GM19351 (cell line): ENCODE data around the gene YWHAG.
"Not testable (repeated sequence)": the region's sequence is repeated elsewhere in the genome, so short reads cannot be mapped to it uniquely, and the experiment has no call there.

Experiments
- ATAC-seq: cut with Tn5 transposase; IDR thresholded peaks from one replicate; pipeline ENCODE4 v1.9.1; 2021; ENCODE audit warnings: mild to moderate bottlenecking, moderate library complexity; ENCODE audit not compliant: unreplicated experiment

Gene YWHAG

DNA sequence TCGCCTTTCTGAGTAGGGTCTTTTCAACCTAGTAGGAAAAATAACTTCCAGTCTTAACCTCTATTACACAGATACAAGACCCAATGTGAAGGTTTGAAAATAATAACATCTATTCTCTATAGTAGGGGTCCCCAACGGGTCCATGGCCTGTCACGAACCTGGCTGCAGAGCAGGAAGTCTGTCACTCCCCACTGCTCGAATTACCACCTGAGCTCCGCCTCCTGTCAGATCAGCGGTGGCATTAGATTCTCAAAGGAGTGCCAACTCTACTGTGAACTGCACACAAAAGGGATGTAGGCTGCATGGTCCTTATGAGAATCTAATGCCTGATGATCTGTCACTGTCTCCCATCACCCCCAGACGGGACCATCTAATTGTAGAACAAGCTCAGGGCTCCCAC is 7.4 kb downstream of the YWHAG start:
- no peak for ATAC-seq

DNA sequence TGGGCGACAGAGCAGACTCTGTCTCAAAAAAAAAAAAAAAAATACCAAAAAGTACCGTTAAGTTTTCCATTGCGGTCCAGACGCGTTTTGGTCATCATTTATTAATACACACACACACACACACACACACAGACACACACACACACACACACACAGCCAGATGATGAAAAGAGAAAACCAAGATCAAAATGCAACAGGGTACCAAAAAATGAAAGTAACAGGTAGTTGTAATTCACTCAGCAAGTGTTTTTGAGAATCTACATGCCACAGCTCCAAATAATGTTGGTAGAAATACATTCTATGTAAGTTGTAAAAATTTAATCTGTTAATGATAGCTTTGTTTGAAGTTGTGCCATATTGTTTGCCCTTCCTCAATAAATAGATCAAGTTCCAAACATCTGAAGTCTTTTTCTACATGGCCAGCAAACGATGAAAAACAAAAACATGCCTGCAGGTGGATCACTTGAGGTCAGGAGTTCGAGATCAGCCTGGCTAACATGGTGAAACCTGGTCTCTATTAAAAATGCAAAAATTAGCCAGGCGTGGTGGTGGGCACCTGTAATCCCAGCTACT is 9.4 kb downstream of the YWHAG start:
- ATAC-seq, result no peak

DNA sequence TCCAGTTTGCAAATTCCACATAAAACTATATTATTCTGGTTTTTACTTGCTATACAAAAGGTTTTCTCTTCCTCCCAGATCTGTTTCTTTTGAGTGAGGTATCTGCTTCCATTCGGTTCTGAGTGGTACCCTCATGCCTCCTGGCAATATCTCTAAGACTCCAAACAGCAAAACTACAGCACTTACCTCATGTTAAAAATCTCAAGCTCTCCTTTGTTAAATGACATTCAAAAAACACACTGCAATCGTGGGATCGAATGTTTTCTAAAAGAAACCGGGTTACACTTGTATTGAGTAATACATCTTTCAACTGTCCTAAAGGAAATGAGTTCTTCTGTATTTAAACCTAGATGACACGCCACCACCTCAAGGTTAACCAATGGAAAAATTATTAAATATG is 11.1 kb downstream of the YWHAG start:
- no peak for ATAC-seq

DNA sequence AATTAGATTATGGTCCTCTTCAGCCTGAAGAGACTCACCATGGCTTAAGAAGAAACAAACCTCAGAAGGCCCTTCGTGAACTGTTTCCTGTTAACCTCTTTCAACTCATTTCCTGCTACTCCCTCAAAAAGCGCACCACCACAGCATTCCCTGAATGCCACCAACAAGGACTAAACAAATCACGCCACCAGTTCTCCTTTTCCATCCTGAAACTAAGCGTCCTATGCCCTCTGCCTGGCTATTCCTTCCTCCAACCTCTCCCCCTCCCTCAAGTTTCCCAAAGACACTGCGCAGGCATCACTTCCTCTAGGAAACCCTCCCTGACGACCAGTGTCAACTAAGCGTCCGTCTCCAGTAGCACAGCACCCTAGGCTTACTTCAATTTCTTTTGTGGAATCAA is 12.0 kb downstream of the YWHAG start:
- ATAC-seq, result no peak

- no peak for ATAC-seq
These were observed 12.7 kb downstream of the YWHAG start for GRCh38 chr7:76346097-76346496.

- no peak for ATAC-seq
These were observed 14.9 kb downstream of the YWHAG start for GRCh38 chr7:76343931-76344321.

- no peak for ATAC-seq
These were observed 15.4 kb downstream of the YWHAG start for GRCh38 chr7:76343294-76343930.

DNA sequence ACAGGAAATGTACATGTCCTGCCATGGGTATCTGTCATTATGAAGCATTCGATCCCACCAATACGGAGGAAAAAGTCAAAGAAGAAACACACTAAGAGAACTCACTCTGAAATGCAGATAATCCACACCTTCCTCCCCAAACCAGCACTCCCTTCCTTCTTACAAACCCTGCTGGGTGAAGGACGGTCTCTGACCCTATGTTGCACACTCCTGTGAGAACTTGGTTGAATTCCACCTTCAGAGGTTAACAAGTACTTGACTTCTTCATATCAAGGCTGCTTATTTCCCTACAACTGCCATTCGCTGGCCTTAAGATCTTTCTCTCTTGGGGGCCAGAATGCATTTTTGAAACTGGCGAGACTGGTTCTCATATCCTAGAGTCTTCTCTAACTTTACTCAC is 16.6 kb downstream of the YWHAG start:
- ATAC-seq, result no peak

DNA sequence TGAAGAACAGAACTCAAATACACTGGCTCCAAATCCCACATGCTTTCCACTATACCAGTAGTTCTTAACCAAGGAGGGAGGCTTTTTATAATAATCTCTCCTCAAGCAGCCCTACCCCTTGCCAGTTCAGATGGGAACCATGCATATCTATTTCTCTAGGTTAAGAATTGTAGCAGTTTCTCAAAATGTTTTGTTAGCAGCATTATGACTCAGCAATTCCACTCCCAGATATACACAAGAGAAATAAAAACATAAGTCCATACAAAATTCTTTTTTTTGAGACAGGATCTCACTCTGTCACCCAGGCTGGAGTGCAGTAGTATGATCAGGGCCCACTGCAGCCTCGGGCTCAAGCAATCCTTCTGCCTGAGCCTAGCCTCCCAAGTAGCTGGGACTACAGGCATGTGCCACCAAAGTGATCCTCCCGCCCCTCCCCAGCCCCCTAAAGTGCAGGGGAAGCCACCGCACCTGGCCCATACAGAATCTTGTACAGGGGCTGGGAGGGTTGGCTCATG is 18.1 kb downstream of the YWHAG start:
- ATAC-seq, result no peak

DNA sequence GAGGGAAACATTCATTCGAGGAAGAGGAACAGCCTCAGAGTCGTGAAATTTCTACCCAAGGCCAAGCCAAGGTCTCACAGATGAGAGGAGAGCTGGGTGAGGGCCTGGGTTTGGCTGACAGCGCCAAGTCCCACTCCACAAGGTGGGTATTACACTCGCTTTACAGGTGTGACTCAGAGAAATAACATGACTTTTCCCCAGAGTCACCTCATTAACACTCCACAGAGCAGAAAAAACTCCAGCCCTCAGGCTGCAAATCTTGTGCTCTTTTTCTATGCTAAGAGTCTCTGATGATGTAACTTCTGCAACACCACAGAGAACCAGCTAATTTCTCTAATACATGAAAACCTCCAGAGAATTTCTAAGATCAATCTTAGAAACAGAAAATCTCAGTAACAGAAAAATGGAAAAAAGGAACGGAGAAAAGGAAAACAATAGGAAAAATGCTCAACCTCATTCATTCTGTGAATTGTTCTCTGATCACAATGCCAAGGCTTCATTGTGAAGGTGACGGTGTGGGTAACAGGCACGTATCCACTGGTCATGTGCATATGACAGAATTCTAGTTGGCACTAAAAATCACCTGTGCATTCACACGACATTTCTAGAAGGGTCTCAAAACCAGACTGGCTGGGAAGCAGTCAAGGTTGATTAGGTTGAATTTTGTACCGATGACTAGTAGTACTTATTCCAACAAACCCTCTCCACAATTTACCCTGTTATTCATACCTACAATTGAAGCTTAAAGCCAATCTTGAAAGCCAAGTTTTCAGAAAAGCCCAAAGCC is 20.3 kb downstream of the YWHAG start:
- no peak for ATAC-seq

GRCh38 chr7:76337147-76337546 is 21.6 kb downstream of the YWHAG start:
- ATAC-seq, result no peak

DNA sequence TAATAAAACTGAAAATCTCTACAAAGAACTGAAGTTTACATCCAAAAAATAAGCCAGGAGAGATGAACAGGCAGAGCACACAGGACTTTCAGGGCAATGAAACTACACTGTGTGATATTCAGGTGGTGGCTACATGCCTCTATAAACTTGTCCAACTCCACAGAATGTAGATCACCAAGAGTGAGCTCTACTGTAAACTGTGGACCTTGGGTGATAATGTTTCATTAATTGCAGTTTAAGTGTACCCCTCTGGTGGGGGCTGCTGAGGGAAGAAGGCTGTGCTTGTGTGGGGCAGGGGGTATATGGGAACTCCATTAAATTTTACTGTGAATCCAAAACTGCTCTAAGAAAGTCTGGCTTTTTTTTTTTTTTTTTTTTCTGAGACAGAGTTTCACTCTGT is 22.7 kb downstream of the YWHAG start:
- ATAC-seq, result no peak

DNA sequence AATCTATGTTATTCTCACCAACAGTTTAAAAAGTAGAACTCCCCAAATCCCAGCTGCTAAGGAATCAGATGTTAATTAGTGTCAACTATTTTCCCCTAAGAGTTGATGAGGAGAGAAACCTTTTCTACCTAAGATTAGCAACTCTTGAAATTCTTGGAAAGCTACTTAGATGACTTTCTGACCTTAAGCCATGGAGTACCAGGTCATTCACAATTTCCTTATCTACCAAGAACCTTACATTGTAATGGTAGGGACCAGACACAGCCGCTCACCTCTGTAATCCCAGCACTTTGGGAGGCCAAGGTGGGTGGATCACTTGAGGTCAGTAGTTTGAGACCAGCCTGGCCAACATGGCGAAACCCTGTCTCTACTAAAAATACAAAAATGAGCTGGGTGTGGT is 23.4 kb downstream of the YWHAG start:
- ATAC-seq, result not testable (repeated sequence)

- no peak for ATAC-seq
These were observed 24.3 kb downstream of the YWHAG start for GRCh38 chr7:76334320-76334967.

GRCh38 chr7:76333511-76334101 is 25.2 kb downstream of the YWHAG start:
- ATAC-seq, result no peak

GRCh38 chr7:76332078-76332477 is 26.7 kb downstream of the YWHAG start:
- no peak for ATAC-seq

DNA sequence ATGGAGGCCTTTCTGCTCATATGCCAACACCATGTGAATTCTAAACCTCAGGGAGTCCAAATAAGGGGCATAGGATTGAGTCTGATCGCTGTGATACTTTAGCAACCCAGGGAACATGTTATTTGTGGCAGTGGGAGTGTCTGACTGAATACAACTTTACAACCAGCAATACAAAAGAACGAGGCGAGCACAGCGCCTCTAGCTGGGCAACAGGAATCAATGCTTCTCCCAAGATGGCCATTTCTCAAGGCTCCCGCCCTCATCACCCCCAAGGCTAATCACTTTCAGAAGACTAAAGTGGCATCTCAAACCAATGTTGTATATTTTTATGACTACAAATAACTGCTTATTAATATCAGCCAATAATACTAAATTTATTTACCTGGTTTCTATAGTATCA is 28.1 kb downstream of the YWHAG start:
- ATAC-seq, result no peak

DNA sequence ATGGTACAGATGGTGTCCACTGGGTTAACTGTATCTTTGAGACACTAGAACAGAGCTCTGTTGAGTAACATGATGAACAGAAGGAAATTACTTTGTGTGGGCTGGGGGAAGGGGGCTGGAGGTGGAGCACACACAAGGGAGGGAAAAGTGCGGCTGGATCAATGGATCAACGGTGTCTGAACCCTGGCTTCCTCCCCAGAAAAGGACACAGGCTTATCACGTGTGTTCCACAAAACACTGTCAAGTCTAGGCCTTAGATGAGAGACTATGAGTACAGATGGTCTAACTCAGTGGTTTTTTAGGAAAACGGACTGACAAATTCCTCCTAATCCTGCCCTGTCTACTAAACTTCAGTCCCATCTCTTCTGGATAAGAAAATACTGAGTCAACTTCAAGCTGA is 28.5 kb downstream of the YWHAG start:
- no peak for ATAC-seq

DNA sequence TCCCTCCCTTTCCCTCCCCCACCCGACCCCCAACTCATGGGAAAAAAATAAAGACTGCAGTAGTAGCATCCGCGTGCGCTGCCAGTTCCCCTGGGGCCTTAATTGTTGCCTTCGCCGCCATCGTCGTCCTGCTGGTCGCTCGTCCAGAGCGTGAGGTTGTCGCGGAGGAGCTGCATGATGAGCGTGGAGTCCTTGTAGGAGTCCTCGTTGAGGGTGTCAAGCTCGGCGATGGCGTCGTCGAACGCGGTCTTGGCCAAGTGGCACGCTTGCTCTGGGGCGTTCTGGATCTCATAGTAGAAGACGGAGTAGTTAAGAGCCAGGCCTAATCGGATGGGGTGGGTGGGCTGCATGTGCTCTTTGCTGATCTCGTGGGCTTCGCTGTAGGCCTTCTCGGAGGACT is 29.3 kb downstream of the YWHAG start:
- ATAC-seq, result no peak

DNA sequence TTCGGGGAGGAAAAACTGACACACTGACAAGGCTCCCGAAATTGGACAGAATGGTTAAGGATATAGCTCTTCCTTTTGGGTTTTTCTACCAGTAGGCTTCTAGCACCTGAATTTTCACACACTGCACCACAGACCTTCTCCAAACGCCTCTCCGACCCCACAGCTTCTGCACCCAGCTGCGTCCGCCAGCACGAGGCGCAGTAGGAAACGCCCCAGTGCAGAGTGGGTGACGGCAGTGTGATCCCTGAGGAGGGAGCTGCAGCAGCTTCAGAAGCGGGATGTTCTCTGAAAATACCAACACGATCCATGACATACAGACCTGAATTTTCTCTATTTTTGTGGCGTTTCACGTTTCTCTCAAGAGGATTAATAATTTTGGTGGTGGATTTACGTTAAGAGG is 30.4 kb downstream of the YWHAG start:
- no peak for ATAC-seq

GRCh38 chr7:76327610-76328009 is 31.2 kb downstream of the YWHAG start:
- ATAC-seq, result no peak
